Measurements from ENCODE around the gene PRPF4.

DNA sequence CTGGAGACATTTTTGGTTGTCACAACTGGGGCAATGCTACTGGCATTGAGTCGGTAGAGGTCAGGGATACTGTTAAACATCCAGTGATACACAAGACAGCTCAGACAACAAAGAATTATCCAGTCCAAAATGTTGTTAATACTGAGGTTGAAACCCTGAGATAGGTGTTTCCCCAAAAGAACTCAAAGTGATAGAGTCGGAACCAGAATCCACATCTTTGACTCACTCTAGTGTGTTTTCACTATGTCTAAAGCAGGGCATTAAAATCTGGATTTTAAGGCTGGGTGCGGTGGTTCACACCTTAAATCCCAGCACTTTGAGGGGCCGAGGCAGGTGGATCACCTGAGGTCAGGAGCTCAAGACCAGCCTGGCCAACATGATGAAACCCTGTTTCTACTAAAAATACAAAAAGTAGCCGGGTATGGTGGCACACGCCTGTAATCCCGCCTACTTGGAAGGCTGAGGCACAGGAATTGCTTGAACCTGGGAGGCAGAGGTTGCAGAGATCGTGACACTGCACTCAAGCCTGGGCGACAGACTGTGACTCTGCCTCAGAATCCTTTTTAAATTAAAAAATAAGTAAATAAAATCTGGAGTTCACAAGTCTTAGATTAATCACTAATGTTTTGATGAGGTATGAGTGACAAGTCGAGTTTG is 37.1 kb upstream of the PRPF4 start:
- TF ChIP-seq POLR2A (IDR thresholded peaks at IDR 0.05), result no peak
- TF ChIP-seq, protein P1, sequence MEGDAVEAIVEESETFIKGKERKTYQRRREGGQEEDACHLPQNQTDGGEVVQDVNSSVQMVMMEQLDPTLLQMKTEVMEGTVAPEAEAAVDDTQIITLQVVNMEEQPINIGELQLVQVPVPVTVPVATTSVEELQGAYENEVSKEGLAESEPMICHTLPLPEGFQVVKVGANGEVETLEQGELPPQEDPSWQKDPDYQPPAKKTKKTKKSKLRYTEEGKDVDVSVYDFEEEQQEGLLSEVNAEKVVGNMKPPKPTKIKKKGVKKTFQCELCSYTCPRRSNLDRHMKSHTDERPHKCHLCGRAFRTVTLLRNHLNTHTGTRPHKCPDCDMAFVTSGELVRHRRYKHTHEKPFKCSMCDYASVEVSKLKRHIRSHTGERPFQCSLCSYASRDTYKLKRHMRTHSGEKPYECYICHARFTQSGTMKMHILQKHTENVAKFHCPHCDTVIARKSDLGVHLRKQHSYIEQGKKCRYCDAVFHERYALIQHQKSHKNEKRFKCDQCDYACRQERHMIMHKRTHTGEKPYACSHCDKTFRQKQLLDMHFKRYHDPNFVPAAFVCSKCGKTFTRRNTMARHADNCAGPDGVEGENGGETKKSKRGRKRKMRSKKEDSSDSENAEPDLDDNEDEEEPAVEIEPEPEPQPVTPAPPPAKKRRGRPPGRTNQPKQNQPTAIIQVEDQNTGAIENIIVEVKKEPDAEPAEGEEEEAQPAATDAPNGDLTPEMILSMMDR (IDR thresholded peaks at IDR 0.05), result no peak

All from uterus (tissue), 2 donors.